Stimulated activated CD4-positive, alpha-beta T cell treated with anti-CD3 and anti-CD28 coated beads, Interleukin-15, amount 100 ng/mL, for 48 hours (primary cell): Measurements from ENCODE around the gene RXRA.

Source experiments
- DNase-seq, 2 donors: peaks; one replicate each; pipeline ENCODE4 v3.0.0-alpha.2; 2020; ENCODE audit warnings: low read depth in 2 of 2

The RXRA gene

DNA sequence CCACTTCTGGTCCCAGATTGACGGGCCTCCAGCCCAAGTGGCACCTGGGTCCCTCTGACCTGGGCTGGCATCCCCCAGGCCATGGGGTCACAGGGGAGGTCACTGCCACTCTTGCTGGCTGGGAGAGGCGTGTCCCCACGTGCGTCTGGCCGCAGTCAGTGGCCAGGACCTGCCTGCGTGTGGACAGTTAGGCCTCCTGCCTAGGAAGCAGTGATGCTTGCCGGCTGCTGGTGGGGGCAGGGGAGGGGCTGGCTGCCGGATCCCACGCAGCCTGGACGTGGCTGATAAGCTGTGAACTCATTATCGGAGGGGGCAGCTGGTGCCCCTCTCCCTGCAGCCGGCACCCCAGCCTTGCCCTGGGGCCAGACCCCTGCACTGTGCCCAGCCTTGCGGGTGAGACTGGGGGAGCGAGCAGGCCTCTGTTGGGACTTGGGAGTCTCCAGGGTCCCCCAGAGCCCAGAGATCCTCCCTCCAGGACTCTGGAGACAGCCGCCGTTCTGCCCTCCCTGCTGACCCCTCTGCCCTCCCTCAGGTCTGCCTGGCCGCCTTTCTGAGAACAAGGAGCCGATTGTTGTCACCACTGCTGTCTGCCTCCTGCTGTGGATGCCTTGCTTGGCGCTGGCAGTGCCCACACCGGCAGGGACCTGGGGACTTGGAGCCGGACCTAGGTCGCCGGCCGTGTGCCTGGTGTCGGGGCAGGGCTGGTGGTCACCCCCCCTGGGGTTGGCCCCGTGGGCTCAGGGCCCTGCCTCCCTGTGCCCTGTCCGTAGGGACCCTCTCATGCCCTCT, 12.3 kb downstream of the RXRA start:
- no peak for DNase-seq

DNA sequence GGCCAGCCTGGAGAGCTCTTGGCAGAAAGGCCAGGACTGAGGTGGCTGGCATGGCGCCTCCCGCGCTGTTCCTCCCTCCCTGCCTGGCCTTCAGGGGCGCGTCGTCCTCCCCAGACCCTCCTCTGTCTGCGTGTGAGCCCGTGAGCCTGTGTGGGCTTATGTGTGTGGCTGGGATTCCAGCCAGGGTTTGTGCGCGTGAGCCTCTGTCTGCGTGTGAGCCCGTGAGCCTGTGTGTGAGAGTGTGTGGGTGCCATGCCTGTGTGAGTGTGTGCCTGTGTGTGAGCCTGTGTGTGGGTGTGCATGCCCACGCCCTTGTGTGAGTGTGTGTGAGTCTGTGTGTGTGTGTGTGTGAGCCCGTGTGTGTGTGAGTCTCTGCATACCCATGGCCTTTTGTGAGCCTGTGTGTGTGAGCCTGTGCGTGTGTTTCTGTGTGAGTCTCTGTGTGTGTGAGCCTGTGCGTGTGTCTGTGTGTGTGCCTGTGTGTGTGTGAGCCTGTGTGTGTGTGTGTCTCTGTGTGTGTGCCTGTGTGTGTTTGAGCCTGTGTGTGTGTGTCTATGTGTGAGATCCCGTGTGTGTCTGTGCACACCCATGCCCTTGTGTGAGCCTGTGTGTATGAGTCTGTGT, 13.0 kb downstream of the RXRA start:
- no peak for DNase-seq

DNA sequence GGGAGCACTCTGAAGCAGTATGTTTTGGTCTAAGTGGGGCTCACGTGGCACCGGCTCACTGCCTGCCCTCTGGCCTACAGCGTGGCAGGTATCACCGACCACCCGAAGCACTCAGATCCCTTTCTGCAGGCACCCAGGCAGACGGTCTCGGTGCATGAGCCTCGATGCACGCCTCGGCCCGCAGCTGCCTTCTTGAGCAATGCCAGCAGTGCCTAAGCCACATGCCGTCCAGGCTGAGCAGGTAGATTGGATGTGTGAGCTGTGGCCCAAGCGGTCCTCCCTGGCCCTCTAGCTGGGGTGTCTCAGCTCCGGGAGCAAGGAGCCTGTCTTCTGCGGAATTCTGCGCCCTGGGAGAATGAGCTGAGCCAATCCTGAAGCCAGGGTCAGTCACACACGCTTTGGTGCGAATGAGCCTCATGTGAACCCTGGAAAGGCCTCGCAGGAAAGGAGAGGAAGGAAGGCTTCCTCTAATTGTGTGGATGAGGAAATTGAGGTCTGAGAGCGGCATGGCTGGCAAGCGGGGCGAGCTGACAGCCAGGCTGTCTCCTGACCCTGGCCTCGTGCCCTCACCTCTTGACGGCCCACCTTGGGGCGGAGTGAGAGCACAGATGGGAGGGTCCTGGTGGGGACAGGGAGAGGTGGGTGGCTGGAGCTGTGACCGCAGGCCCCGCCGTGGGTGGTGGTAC, 14.4 kb downstream of the RXRA start:
- no peak for DNase-seq

DNA sequence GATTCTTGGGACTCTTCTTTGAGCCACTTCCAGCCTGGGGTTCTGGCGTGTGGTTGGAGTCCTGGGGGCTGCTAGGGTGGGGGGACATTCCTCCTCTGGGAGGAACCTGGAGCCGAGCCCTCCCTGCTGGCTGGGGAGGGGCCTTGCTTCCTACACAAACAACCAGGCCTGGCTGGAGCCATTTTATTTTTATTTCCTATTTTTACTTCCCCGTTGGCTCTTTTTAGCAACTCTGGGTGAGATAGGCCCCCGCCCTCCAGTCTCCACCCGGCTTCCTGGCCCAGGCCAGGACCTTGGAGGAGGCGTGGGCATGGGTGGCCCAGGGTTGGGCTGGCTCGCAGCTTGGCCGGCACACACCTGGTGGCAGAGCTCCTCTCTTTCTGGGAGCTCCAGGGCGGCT, 15.1 kb downstream of the RXRA start:
- no peak for DNase-seq

DNA sequence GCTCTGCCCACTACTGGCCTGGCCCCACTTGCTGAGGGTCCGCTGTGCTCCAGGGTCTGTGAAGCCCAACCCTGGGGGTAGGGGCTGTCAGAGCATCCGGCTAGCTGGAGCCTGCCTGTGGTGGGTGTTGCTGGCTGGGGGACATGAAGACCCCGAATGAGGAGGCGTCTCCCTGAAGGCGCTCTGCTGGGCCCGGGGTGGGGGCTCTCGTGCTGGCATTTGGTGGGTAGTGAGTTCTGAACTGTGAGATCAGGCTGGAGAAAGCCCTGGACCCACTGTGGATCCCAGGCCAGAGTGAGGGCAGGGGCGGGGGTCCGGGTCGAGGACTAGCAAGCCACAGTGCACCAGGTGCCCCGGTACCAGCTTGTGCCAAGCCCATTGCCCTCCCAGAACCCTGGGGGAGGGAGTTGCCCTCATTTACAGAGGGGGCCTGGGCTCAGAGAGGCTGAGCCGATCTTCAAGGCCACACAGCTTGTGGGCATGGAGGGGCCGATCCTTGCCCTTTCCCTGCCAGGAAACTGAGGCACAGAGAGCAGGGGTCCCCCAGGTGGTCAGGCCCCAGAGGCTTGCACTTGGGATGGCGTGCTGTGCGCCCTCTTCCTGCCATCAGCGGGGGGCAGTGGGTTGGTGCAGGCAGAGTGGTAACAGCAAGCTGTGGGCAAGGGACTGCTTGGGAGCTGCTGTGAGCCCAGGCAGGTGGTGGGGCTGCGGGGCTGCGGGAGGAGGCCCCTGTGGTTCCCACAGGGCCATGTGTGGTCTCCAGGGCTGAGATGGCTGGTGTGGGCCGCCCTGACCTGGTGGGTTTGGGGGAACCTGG, 15.9 kb downstream of the RXRA start:
- DNase-seq: no peak

DNA sequence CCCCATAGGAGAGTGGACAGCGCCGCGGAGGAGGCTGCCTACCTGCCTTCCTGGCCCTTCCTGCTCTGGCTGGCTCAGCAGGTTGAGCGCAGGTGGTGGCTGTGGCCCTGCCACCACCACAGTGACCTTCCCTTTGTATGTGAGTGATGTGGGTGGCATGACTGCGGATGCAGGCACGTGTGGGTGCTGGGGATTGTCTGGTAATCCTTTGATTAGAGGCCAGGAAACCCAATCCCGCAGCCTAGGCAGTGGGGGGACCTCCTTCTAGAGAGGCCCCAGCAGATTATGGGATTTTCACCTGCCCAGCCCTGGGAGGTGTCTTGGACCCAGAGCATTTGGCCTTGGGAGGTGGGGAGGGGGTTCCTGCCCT, 16.5 kb downstream of the RXRA start:
- DNase-seq: no peak

DNA sequence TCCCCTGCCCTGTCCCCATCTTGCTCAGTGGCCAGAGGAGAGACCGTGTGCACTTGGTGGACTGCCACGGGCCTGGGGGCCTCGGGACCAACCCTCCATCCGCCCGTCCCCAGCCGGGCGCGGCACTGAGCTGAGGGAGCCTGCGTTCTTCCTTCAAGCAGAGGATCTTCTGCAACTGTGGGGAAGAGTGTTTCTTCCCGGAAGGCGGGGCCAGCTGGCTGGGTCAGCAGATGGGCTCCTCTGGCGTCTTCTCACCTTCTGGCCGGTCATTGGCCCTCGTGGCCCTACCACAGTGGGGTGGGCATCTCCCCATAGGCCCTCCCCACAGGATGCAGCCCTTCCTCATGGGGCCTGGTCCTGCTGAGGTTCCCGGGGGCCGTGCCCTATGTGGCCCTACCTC, 17.4 kb downstream of the RXRA start:
- DNase-seq: no peak

DNA sequence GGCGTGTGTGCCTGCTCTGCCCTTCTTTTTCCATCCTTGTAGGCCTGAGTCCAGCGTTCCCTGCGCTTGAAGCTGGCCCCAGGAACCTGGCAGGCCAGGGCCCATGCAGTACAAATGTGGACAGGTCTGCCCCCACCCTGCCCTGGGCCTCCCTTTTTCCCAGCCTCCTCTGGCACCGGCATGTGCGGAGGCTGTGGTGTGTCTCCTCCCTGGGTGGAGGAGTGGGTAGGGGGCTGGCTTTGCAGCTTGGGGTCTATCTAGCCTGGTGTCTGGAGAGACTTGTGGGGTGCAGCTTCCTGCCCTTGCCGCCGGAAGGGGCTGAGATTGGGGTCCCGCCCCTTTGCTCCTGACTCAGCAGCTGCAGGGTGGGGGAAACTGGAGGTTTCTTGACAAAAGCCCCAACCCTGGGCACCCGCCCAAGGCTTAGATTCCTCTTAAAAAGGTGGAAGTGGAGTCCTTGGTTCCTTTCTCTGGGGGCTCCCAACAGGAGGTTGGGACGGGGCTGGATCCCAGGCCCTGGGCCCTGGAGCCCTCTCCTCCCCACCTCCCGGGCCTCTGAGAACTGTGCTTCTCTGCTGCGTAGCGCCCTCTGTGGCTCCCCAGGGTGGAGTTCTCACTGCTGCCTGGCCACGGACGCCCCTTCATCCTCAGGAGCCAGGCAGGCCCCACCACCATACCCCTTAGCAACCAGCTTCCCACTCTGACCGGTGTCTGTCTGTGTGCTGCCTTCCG, 18.0 kb downstream of the RXRA start:
- no peak for DNase-seq

DNA sequence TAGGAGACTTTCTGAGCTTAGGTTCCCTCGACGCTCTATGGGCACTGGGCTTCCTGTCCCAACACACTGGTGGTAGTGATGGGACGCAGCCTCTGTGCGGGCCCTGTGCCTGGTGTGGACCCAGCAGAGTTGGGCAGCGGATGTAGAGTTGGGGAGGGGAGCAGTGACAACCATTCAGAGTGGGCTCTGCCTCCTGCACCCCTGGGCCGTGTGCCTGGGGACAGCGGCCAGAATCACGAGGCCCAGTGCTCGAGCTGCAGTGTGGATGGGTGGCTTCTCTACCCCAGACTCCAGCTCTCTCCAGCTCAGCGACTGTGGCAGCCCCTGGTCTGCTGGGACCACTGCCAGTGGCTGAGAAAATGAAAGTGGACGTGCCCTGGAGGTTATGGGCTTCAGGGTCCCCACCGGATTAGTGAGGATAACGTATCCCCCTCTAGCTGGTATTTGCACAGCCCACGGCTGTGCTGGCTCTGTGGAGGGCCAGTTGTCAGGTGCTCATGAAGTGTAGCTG, 18.6 kb downstream of the RXRA start:
- no peak for DNase-seq

DNA sequence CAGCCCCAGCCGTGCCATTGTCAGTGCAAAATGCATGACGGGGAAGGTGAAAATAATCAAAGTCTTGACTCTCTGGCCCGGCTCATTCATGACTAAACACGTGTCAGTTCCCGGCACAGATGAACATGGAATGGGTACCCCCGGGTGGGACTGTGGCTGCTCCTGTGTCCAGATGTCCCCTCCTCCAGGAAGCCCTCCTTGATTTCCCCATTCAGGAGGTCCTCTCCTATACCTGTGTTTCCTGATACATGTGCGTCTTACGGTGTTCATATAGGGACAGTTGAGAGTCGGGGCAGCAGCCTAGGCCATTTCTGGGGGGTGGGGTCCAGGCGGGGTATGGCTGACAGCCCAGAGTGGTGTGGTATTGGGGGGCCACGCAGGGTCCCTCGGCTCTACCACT, 19.5 kb downstream of the RXRA start:
- no peak for DNase-seq

DNA sequence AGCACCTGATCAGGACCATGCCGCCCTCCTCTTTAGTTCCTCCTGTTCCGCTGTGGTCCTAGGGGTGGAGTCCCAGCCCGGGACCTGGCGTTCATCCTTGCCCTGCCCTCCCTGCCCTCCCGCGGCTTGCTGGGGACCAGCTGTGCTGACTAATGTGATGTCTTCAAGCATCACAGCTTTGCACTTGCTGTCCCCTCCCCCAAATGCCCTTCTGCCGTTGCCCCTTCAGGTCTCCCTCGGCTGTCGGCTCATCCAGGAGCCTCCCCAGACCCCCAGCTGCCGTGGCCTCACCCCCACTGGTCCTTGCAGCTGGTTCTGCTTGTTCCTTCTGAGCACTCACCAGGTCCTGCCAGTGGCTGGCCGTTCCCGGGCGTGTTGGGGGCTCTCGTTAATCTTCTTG, 19.9 kb downstream of the RXRA start:
- no peak for DNase-seq

DNA sequence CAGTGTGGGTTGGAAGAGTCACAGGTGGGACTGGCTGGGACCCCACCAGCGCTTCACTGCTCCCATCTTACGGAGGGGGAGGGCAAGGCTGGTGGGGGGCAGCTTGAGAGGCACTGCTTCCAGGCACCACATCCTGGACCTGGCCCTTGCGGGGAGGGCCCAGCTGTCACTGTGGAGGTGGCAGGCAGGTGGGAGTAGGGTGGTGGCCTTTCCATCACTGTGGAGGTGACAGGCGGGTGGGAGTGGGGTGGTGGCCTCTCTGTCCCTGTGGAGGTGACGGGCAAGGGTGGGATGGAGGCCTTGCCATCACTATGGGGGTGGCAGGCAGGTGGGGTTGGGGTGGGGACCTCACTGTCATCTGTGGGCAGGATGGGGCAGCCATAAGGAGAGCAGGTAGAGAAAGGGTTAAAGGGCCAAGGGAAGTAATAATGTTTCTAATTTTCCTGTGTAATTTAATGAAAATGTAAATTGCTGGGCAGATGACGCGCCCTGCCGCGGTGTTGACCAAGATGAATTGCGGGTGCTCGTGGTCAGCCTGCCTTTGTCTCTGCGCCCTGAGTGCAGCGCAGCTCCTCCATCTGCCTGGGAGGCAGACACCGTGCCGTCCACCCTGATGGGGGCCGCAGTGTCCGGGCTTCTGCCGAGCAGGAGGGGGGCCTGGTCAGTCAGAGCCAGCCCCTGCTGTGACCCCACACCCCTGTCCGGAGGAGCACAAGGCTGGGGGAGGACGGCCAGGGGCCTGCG, 20.8 kb downstream of the RXRA start:
- DNase-seq: no peak

DNA sequence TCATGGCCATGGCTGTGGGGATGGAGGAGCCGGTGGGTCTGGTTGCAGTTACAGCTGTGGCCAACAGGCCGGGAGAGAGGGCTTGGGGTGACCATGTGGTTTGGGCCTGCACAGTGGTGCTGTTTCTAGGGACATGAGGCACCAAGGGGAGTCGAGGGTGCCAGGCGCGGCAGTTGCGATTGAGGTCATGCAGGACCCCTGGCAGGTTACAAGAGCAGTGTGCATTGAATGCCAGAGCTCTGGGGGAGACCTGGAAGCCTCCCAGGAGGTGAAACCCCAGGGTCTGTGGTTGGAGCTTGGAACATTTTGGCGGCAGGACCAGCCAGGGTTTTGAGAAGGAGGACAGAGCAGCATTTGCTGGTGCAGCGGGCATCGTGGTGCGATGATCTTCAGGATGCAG, 21.7 kb downstream of the RXRA start:
- DNase-seq: no peak

DNA sequence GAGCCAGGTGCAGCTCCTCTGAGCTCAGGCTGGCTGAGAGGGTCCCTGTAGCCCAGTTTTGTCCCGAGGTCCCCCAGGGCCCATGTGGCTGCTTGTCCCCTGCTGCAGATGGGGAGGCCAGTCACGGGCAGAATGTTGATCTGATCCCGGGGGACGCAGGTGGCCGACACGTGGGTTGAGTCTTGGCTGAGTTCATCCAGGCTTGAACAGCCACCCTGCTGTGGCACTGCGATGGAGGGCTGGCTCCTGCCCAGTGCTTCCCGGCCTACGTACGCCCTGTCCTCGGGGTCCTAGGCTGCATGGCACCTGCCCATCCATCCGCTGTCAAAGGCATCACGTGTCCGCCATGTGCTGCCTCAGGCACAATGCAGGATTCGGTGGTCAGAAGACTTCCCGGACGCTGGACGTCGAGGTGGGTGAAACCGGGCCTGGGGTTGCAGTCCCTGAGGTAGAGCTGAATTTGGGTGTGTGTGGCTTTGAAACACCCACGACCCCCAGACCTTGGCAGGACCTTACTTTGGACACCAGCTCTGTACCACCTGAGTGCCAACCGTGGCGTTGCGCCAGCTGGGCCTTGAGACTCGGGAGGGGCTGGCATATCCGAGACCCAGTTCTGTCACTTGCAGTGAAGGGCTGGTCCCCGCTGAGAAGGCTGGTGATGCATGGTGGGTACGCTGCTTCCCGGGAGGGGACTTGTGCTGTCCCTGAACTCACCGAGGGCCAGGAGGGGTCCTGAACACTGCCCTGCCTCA, 22.3 kb downstream of the RXRA start:
- DNase-seq: no peak

DNA sequence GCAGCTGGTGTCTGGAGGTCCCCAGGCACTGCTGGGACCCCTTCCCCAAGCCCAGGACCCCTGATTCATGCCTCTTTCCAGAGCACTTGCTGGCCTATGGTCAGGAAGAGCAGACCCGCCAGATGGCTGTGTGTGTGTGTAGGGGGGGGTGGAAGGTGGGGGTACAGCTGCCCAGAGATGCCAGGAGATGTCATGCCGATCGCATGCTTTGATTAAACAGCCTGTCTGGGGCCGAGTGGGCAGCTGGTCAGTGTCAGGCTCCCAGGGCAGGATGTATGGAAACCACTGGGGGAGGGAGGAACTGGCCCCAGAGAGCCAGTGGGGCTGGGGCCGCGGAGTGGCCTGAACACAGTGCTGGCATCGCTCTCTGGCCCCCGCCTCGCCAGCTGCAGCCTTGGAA, 23.7 kb downstream of the RXRA start:
- no peak for DNase-seq

DNA sequence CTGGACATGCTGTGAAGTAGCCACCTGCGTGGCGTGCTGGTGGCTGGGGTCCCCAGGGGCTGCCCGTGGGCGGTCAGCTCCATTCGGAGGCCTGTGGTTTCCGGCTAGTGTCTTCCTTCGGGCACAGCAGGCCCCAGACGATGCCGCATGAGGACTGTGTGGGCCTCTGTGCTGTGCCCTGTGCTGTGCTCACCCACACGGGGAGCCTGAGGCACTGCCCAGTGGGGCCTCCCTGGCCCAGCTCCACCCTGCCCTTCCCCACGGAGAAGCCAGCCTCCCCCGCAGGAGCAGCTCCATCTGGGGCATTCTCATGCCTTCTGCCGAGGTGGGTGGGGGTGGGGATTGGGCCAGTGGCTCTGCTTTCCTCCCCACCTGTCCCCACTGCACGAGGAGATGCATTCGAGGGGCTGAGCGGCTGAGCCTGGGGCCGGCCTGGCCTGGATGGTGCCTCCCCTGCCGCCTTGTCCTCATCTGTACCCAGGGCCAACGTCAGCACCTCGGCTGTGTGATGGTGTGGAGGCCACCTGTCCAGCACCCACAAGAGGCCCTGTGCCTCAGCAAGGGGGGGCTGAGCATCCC, 24.2 kb downstream of the RXRA start:
- DNase-seq: no peak

DNA sequence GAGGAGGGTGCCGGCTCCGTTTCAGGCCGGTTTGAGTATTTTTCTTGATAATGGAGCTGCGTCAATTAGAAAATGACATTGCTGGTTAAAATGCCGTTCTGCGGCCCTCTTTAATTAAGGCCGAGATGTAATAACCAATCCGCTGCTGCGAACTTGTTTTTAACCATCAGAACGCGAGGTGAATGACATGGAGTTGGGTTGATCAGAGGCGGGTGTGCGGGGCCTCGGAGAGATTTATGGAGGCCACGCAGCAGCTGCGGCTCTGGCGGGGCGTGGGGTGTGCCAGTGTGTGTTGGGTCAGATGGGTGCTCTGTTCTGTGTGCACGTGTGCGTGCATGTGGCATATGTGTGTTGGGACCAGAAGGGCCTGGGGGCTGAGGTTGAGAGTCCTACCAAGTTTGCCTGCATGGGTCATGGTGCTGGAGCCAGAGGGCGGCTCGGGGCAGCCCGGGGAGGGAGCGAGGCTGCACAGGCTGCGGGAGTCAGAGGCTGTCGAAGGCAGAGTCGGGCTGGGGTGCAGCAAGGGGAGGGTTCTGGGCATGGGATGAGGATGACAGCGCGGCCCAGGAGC, 25.4 kb downstream of the RXRA start:
- DNase-seq: no peak

DNA sequence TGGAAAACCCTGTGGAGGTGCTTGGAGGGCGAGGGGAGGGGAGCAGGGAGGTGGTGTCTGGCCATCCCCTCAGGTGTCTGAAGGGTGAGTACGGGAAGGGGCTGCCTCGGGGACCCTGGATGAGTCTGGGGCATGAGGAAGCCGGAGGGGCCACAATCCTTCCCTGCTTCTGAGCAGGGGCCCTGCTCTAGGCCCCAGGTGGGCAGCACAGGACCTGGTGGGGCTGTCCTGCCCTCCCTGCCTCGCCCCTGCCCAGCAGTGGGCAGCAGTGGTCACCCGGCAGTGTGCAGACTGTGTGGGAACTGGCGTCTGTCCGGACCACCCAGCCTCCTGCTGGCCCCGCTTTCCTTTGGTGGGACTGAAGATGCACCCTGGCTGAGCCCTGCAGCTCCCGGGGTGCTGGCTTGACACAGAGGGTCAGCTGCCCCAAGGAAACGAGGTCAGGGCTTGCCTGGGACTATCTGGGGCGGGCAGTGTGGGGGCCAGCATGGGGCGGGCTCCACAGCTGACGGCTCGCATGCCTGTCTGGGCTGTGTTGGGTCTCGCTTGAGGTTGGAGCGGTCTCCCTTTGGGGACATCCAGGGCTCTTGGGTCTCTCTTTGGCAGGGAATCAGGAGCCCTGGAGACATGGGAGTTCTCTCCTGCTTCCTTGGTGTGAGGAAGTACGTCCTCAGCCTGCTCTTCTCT, 26.1 kb downstream of the RXRA start:
- DNase-seq: no peak

DNA sequence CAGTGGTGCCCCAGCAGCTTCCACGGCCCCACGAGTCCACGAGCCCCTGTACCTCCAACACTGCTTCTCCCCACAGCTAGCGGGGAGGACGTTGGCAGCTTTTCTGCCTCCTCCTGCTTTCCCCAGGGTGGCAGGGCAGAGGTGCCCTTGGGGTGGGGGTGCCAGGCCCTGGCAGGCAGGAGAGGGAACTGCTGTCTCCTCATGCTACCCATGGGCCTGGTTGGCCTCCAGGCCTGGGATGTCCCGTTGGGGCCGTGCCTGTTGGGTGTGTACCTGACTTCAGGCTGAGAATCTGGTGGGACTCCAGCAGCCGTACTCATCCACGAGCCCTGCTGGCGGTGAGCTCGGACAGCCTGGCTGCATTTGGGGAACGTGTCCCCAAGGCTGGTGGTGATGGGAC, 27.3 kb downstream of the RXRA start:
- no peak for DNase-seq
